Sigmoid colon (tissue), 7 donors: ENCODE data around the gene OASL. TPM values are rescaled to one million over a fixed set of nuclear protein-coding genes. Genes with fewer than 3 reads are reported as not detected.

Experiments used
- DNase-seq: peaks from one replicate; pipeline ENCODE4 v3.0.0-alpha.2; 2019
- H3K27ac ChIP-seq, 4 donors: fragments of 200-600 bp; sonication (generic); one replicate each; pipeline ENCODE4 v1.5.1; 2016 to 2019; ENCODE audit warnings: mild to moderate bottlenecking in 1 of 4
- H3K27me3 ChIP-seq, 3 donors: fragments of 200-600 bp; sonication (generic); one replicate each; pipeline ENCODE4 v1.5.1; 2019; ENCODE audit warnings: mild to moderate bottlenecking in 1 of 3
- H3K36me3 ChIP-seq, 4 donors: fragments of 200-600 bp; sonication (generic); one replicate each; pipeline ENCODE4 v1.5.1; 2016 to 2019
- H3K4me1 ChIP-seq, 4 donors: fragments of 200-600 bp; sonication (generic); one replicate each; pipeline ENCODE4 v1.5.1; 2017 to 2019
- H3K4me3 ChIP-seq, 4 donors: fragments of 200-600 bp; sonication (generic); one replicate each; pipeline ENCODE4 v1.5.1; 2017 to 2019; ENCODE audit warnings: mild to moderate bottlenecking in 2 of 4, moderate library complexity in 1 of 4
- H3K9me3 ChIP-seq, 4 donors: fragments of 200-600 bp in 3 of 4; sonication (generic) in 3 of 4; one replicate each; pipeline versions ENCODE4 v1.5.1 to v1.6.1; 2013 to 2019
- CTCF ChIP-seq, 4 experiments: fragments of 450-650 bp in 3 of 4; fragments of 200-600 bp in 1 of 4; IDR thresholded peaks; one replicate each; pipeline ENCODE4 v1.5.1; 2016 to 2019; ENCODE audit warnings: antibody characterized with exemption in 4 of 4, mild to moderate bottlenecking in 3 of 4, moderate library complexity in 2 of 4
- EP300 ChIP-seq, 4 donors: sonication (generic); formaldehyde crosslinking; IDR thresholded peaks; one replicate each; pipeline ENCODE4 v1.6.1; 2017; ENCODE audit warnings: antibody characterized with exemption in 4 of 4
- POLR2A ChIP-seq, 2 donors: fragments of 450-650 bp; IDR thresholded peaks; one replicate each; pipeline ENCODE4 v1.6.1; 2016; ENCODE audit warnings: antibody characterized with exemption in 2 of 2, mild to moderate bottlenecking in 2 of 2, moderate library complexity in 2 of 2
- POLR2AphosphoS5 ChIP-seq, 4 donors: sonication (generic); formaldehyde crosslinking; IDR thresholded peaks; one replicate each; pipeline ENCODE4 v1.6.1; 2017; ENCODE audit warnings: antibody characterized with exemption in 4 of 4
- WGBS, 2 donors: extraction: QIAGEN DNeasy Blood & Tissue Kit; methylation state at CpG; one replicate each; pipeline ENCODE4 v1.1.7; 2013; 5-methylcytosine and 5-hydroxymethylcytosine counted together
- intact Hi-C: fragments of 100-400 bp; cut with DNase I; formaldehyde crosslinking; loops from one replicate; pipeline ENCODE4 v1.15.1; 2023
- polyA plus RNA-seq, 3 donors: library from polyadenylated mRNA; stranded (reverse); fragments of 200-250 nt; gene quantifications; one replicate each; pipeline ENCODE4 v1.2.3, GENCODE V29; 2013
- total RNA-seq, 4 donors: library from RNA; depleted of rRNA; stranded (reverse); fragments of >200 nt; gene quantifications; one replicate each; pipeline ENCODE4 v1.1.0, GENCODE V29; 2016
- donor health status: healthy with polysubstance abuse.
- donor health status: Bipolar disorder and iron deficiency.
- donor health status: healthy.

OASL gene
- total and polyA plus RNA-seq, 7 donors = under 0.01 to 57.6 (median 10.8) TPM; not detected in 2

GRCh38 chr12:120988234-120988633 lies 50.8 kb downstream of the OASL start:
- Histone ChIP-seq H3K27me3 (no peaks in the 10 kb centered on the region), H3K4me3 (no peak overlapping the region), H3K9me3 (no peaks in the 10 kb centered on the region), H3K4me1 (no peaks in the 10 kb centered on the region), H3K36me3 (no peaks in the 10 kb centered on the region), H3K27ac (no peak overlapping the region)
- TF ChIP-seq POLR2AphosphoS5 (IDR thresholded peaks at IDR 0.05) = no peak
- no peak for TF ChIP-seq CTCF (IDR thresholded peaks at IDR 0.05)
- TF ChIP-seq EP300 (IDR thresholded peaks at IDR 0.05) = no peak
- no peak for TF ChIP-seq POLR2A (IDR thresholded peaks at IDR 0.05)
- intact Hi-C loops = no loop called here
- no peak for DNase-seq
- WGBS, 2 donors = 92 to 94% methylated on average over 4 of the region's 4 CpGs

GRCh38 chr12:120984351-120984898 lies 54.6 kb downstream of the OASL start:
- WGBS, 2 donors = 26 to 69% methylated on average over 3 of the region's 3 CpGs
- intact Hi-C loops = no loop called here
- Histone ChIP-seq H3K27ac (no peak overlapping the region), H3K27me3 (no peaks in the 10 kb centered on the region), H3K36me3 (no peaks in the 10 kb centered on the region), H3K4me3 (no peak overlapping the region), H3K9me3 (no peaks in the 10 kb centered on the region), H3K4me1 (no peaks in the 10 kb centered on the region)
- DNase-seq = no peak
- TF ChIP-seq POLR2A (IDR thresholded peaks at IDR 0.05) (no peak), CTCF (IDR thresholded peaks at IDR 0.05) (no peak), POLR2AphosphoS5 (IDR thresholded peaks at IDR 0.05) (no peak), EP300 (IDR thresholded peaks at IDR 0.05) (no peak)

GRCh38 chr12:120983759-120984158 lies 55.3 kb downstream of the OASL start:
- TF ChIP-seq POLR2A (IDR thresholded peaks at IDR 0.05) (no peak), POLR2AphosphoS5 (IDR thresholded peaks at IDR 0.05) (no peak), EP300 (IDR thresholded peaks at IDR 0.05) (no peak), CTCF (IDR thresholded peaks at IDR 0.05) (no peak)
- Histone ChIP-seq H3K27ac (no peak overlapping the region), H3K36me3 (no peaks in the 10 kb centered on the region), H3K4me3 (no peak overlapping the region), H3K4me1 (peaks cover 0 to 3% (median 2%) of the 10 kb centered on the region in 4 donors), H3K9me3 (no peaks in the 10 kb centered on the region), H3K27me3 (no peaks in the 10 kb centered on the region)
- DNase-seq = no peak
- 32 to 70% methylated on average over 4 of the region's 4 CpGs for WGBS, 2 donors
- intact Hi-C loops = no loop called here

GRCh38 chr12:120982659-120983058 lies 56.4 kb downstream of the OASL start:
- no peak for TF ChIP-seq POLR2AphosphoS5 (IDR thresholded peaks at IDR 0.05)
- TF ChIP-seq POLR2A (IDR thresholded peaks at IDR 0.05) = no peak
- TF ChIP-seq CTCF (IDR thresholded peaks at IDR 0.05) = no peak
- TF ChIP-seq EP300 (IDR thresholded peaks at IDR 0.05) = no peak
- intact Hi-C loops = no loop called here
- no peak overlapping the region for H3K27ac ChIP-seq
- H3K4me3 ChIP-seq = no peak overlapping the region
- H3K36me3 ChIP-seq = no peaks in the 10 kb centered on the region
- peaks cover 0 to 13% (median 13%) of the 10 kb centered on the region in 4 donors for H3K4me1 ChIP-seq
- no peak for DNase-seq
- H3K27me3 ChIP-seq = no peaks in the 10 kb centered on the region
- H3K9me3 ChIP-seq = no peaks in the 10 kb centered on the region
- WGBS, 2 donors = 76 to 81% methylated on average over 7 of the region's 7 CpGs

GRCh38 chr12:120981407-120981941 lies 57.6 kb downstream of the OASL start:
- Histone ChIP-seq H3K27me3 (no peaks in the 10 kb centered on the region), H3K9me3 (no peaks in the 10 kb centered on the region), H3K4me1 (peaks cover 0 to 15% (median 13%) of the 10 kb centered on the region in 4 donors), H3K4me3 (no peak overlapping the region), H3K36me3 (no peaks in the 10 kb centered on the region), H3K27ac (no peak overlapping the region)
- DNase-seq = no peak
- no peak for TF ChIP-seq CTCF (IDR thresholded peaks at IDR 0.05)
- TF ChIP-seq POLR2A (IDR thresholded peaks at IDR 0.05) = no peak
- no peak for TF ChIP-seq POLR2AphosphoS5 (IDR thresholded peaks at IDR 0.05)
- TF ChIP-seq EP300 (IDR thresholded peaks at IDR 0.05) = no peak
- intact Hi-C loops = no loop called here
- 12 to 58% methylated on average over 6 of the region's 6 CpGs for WGBS, 2 donors
